IPS-20b (cell line): Measurements from ENCODE around the gene ZDHHC11B.

Experiments
- H3K27ac ChIP-seq: one replicate; pipeline ENCODE4 v1.5.1; 2013; ENCODE audit warnings: low read length
- H3K27me3 ChIP-seq: 2 replicates; pipeline ENCODE4 v1.6.1; 2013; ENCODE audit warnings: mild to moderate bottlenecking, low read length, inconsistent platforms; ENCODE audit not compliant: insufficient read depth
- H3K36me3 ChIP-seq: 2 replicates; pipeline ENCODE4 v1.6.1; 2013; ENCODE audit warnings: low read depth, mild to moderate bottlenecking, inconsistent platforms, low read length, moderate library complexity; ENCODE audit not compliant: insufficient read depth
- H3K4me1 ChIP-seq: 2 replicates; pipeline ENCODE4 v1.6.1; 2013; ENCODE audit warnings: mild to moderate bottlenecking, control low read depth, inconsistent platforms, low read length, moderate library complexity; ENCODE audit not compliant: insufficient read depth
- H3K4me3 ChIP-seq: 2 replicates; pipeline ENCODE4 v1.5.1; 2013; ENCODE audit warnings: mild to moderate bottlenecking, low read length, inconsistent platforms
- H3K9ac ChIP-seq: 2 replicates; pipeline ENCODE4 v1.6.1; 2013; ENCODE audit warnings: low read depth, mild to moderate bottlenecking, inconsistent platforms, low read length, moderate library complexity
- H3K9me3 ChIP-seq: 2 replicates; pipeline ENCODE4 v1.6.1; 2013; ENCODE audit warnings: mild to moderate bottlenecking, low read depth, low read length, inconsistent platforms; ENCODE audit not compliant: insufficient read depth

The ZDHHC11B gene

DNA sequence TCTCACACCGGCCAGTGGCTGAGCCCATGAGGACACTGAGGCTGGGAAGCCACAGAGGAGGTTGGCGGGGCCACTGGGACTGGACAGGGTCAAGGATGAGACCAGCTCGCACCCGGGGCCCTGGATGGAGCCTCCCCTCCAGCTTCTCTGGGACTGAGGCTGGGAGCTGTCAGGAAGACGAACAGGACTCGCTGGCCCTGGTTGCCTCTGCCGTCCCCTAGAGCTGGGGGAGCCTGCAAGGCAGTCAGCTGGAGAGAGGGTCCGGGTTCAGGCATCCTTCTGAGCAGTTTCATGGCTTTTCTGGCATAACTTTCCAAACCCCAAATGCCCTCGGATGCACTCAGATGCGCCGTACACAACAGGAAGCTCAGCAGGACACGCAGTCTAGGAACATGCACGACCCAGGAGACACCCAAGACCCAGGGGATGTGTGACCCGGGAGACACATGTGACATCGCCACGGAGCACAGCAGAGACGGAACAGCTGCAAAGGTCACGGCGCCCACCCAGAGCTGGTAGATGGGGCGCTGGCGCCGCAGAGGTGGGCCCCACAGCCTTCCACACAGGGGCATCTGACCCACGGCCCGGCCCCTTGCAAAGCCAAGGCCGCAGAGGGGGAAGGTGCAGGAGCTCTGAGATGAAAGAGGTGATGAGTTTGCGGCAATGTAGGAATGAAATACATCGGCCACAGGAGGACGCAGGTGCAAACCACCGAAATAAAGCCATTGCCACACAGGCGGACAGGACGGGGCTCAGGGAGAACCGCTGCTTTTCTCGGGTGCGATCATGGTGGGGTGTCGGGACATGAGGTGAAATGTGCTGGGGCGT is 108.4 kb downstream of the ZDHHC11B start:
- H3K9me3 ChIP-seq: no peaks in the 10 kb centered on the region
- H3K27me3 ChIP-seq: peaks cover 50% of the 10 kb centered on the region
- H3K9ac ChIP-seq: no peak overlapping the region
- H3K27ac ChIP-seq: no peak overlapping the region
- H3K36me3 ChIP-seq: no peaks in the 10 kb centered on the region
- H3K4me1 ChIP-seq: no peaks in the 10 kb centered on the region; the same call in 1 of the 2 replicates
- H3K4me3 ChIP-seq: no peak overlapping the region

DNA sequence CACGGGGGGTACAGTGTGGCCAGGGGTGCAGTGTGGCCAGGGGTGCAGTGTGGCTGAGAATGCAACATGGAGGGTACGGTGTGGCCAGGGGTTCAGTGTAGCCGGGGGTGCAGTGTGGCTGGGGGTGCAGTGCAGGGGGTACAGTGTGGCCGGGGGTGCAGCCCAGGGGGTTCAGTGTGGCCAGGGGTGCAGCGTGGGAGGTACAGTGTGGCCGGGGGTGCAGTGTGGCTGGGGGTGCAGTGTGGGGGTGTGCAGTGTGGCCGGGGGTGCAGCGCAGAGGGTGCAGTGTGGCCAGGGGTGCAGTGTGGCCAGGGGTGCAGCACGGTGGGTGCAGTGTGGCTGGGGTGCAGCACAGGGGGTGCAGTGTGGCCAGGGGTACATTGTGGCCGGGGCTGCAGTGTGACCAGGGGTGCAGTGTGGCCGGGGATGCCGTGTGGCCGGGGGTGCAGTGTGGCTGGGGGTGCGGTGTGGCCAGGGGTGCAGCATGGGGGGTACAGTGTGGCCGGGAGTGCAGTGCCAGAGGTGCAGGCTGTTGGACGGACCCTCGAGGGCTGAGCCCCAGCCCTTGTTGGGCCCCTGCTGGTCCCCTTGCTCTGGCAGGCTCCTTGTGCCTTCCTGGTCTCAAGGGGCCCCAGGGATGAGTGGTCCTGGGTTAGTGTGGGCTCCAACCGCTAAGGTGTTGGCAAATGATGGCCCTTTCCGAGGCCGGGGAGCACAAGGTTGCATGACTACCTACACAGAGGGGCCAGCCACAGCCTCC is 109.2 kb downstream of the ZDHHC11B start:
- no peak overlapping the region for H3K4me3 ChIP-seq
- no peaks in the 10 kb centered on the region for H3K36me3 ChIP-seq
- H3K27me3 ChIP-seq: peaks cover 50% of the 10 kb centered on the region
- H3K9ac ChIP-seq: no peak overlapping the region
- no peak overlapping the region for H3K27ac ChIP-seq
- H3K9me3 ChIP-seq: no peaks in the 10 kb centered on the region
- H3K4me1 ChIP-seq: no peaks in the 10 kb centered on the region; the same call in 1 of the 2 replicates

DNA sequence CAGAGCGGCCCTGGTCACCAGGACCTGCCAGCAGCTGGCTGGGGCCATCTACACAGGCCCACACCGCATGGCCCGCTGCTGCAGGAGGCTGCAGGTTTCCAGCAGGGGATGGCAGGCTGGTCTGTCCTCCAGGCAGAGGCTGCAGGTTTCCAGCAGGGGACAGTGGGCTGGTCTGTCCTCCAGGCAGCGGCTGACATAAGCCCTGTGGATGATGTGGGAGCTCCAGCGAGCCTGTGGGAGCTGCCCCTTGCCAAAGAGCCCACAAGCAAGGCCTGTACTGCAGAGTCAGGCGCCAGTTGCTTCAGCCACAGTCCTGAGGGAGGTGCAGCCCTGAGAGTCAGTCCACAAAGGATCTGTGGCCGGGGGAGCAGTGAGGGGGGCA is 109.9 kb downstream of the ZDHHC11B start:
- H3K27ac ChIP-seq: no peak overlapping the region
- no peaks in the 10 kb centered on the region; the same call in 1 of the 2 replicates for H3K4me1 ChIP-seq
- H3K27me3 ChIP-seq: peaks cover 50% of the 10 kb centered on the region
- H3K9ac ChIP-seq: no peak overlapping the region
- H3K9me3 ChIP-seq: no peaks in the 10 kb centered on the region
- no peaks in the 10 kb centered on the region for H3K36me3 ChIP-seq
- no peak overlapping the region for H3K4me3 ChIP-seq

DNA sequence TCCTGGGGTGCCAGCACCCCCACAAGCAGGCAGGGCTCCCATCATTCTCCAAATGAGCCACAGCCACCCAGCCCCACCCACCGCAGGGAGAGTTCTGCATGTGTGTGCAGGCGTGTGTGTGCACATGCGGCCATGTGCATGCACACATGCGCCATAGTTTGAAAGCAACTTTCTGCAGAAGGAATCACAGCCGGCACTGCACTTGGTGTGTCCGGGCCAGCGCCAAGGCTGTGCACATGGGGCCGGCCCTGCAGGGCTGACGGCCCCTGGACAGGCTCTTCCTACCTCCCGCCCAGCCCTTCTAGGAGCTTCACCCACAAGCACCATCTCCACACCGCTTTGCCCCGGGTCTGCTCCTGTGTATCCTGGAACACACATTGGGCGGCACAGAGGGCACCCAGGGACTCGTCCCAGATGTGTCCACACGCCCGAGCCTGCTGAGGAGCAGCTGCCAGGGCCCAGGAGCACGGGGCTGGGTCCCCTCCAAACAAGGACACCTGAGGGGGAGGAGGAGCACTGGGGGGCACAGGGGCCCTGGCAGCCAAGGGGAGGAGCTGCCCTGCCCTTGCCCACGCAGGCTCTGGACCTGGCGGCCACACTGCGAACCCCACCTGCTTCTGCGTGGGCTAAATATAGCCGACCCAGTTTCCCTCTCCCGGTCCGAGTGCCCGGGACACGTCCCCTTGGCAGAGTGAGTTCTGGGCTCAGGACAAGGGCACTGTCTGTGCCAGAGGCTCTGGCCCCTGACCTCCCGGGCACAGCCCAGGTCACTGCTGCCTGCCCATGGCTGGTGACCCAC is 110.5 kb downstream of the ZDHHC11B start:
- H3K9me3 ChIP-seq: no peaks in the 10 kb centered on the region
- H3K9ac ChIP-seq: no peak overlapping the region
- peaks cover 50% of the 10 kb centered on the region for H3K27me3 ChIP-seq
- H3K36me3 ChIP-seq: no peaks in the 10 kb centered on the region
- no peak overlapping the region for H3K4me3 ChIP-seq
- H3K4me1 ChIP-seq: no peaks in the 10 kb centered on the region; the same call in 1 of the 2 replicates
- no peak overlapping the region for H3K27ac ChIP-seq

DNA sequence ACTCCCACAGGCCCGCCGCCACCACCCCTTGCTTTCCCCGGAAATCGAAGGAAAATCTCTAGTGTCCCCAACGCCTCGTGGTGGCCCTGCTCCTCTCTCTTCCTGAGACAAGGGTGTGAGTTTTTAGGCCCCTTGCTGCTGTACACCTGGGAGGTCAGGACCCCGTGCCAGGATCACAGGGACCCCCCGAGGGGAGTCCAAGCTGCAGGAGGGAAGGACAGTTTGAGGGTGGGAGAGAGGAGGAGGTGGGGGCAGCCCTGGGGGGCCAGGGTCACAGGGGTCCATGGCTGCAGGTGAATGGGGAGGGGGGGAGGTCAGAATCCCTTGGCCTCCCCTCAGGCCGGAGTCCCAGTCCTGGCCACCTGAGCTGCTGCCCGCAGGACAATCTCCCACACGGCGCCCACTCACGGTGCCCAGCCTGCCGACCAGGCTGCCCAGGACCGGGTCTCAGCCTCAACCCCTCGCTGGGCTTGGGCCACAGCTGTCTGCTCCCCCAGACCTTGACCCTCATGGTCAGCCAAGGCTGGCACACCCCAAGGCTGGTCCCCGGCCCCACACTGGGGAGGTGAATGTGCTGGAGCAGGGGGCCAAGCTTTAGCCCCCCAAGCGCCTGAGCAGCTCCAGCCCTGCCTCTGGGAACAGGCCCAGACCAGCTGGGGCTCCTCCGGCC is 111.2 kb downstream of the ZDHHC11B start:
- H3K27me3 ChIP-seq: peaks cover 50% of the 10 kb centered on the region
- H3K27ac ChIP-seq: no peak overlapping the region
- H3K4me1 ChIP-seq: no peaks in the 10 kb centered on the region; the same call in 1 of the 2 replicates
- H3K9ac ChIP-seq: peak overlapping the region; percentile 48; the same call in 1 of the 2 replicates
- H3K4me3 ChIP-seq: no peak overlapping the region
- H3K36me3 ChIP-seq: no peaks in the 10 kb centered on the region
- no peaks in the 10 kb centered on the region for H3K9me3 ChIP-seq

DNA sequence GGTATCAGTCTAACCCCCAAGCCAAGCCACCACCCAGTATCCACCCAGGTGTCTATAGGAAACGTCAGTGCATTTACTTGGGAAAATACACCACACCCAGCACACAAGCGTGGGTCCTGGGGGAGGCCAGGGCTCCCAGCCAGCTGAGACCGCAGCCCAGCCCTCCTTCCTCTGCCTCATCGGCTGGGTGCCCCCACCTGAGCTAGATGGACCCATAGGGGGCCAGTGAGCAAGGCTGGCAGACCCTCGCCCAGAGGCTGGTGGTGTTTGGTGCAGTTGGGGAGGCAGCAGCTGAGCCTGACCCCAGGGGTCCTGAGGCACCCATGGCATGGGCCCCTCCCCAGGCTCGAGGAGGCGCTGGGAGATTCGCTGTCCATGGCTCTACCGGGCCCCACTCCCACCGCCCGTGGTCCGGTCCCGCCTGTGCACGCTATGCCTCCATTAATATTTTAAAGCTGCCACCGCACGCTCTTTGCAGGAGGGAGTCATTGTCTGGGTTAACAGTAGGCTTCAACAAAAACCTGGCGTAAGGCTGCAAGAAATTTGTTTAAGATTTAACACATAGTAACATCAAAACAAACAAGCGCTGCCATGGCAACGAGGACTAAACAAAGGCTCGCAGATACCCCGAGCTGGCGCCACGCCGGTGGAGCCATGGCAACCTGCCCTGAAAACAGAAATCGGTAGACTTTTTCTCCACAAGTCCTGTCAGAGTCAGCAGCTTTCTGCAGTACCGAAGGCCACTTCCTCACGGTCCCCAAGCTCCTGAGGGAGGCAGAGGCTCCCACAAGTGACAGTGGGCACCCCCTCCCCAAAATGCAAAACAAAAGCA is 112.0 kb downstream of the ZDHHC11B start:
- Histone ChIP-seq H3K4me1 (no peaks in the 10 kb centered on the region; the same call in 1 of the 2 replicates), H3K9me3 (no peaks in the 10 kb centered on the region), H3K9ac (peak overlapping the region; percentile 48; the same call in 1 of the 2 replicates), H3K4me3 (no peak overlapping the region), H3K36me3 (peaks cover under 1% of the 10 kb centered on the region; the same call in 1 of the 2 replicates), H3K27ac (no peak overlapping the region), H3K27me3 (peaks cover 50% of the 10 kb centered on the region)

DNA sequence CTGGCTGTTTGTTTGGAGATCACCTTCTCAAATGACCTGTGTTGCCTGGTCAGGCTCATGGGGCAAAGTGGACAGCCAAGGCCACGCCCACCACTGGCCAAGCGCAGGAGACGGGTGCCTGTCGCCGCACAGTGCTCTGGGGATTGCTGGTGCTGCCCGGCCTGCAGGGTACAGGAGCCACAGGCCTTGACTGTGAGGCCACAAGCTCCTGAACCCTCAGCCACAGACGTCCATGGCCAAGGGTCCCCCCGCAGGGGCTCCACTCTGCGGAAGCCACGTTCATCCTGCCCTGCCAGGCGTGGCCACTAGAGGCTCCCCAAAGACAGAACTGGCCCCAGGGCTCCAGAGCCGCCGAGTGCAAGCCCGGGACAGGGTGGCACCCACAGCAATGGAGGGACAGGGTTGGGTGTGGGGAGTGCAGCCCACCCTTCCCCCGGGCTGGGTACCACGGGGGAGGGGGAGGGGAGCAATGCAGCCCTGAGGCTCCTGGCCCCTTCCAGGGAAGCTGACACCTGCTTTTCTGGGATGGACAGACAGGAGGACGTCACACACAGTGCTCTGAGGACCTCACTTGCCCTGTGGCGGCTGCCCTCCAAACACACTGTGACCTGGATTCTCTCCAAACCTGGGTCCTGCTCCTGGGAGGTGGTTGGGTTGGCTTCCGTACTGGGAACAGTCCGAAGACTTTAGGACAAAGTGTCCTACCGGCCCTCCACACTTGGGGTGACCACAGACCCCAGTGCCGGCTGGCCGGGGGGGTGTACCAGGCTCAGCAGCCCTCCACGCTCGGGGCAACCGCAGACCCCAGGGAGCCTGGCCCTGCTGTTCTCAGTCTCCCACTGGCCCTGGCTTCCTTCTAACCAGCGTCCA is 112.8 kb downstream of the ZDHHC11B start:
- no peaks in the 10 kb centered on the region; the same call in 1 of the 2 replicates for H3K4me1 ChIP-seq

DNA sequence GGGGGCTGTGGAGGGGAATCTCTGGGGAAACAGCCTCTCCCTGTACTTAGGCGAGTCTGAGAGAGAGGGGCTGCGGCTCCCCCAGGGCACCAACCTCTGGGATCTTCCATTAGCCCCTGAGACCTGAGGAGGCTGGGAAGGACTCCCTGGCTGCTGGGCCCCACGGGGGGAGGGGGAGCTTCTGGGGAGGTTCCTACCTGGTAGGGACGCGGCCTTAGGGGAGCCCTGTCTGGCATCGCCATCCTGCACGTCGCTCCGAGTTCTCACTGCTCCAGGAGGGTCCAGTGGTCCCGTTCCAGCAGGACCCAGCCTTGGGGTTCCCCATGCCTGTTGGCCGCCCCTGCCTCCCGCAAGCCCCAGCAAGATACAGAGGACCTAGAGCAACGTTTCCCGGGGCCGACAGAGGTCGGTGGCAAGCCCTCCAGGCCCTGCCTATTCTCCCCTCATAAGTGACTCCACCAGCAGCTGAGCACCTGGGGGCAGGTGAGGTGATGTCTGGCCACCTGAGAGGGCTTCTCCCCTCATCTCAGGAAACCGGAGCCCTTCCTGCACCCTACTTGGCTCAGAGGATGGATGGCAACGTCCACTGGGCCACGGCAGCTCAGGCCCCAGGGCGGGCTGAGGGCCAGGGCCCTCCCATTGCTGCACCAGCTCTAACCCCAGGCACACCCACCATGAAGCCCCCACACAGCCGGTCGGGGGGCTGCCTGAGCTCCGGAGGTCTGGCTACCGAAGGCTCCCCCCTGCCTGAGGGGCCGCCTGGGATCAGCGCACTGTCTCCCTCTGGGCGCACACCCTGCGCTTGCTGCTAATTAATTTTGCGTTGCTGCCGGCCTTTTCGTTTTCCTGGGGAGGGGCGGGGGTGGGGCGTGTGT is 113.9 kb downstream of the ZDHHC11B start:
- Histone ChIP-seq H3K4me3 (no peak overlapping the region), H3K27me3 (peaks cover 31% of the 10 kb centered on the region; the same call in 1 of the 2 replicates), H3K4me1 (no peaks in the 10 kb centered on the region; the same call in 1 of the 2 replicates), H3K36me3 (peaks cover 13% of the 10 kb centered on the region), H3K9me3 (no peaks in the 10 kb centered on the region), H3K27ac (no peak overlapping the region), H3K9ac (no peak overlapping the region)

More for the DNA sequence above, 112.8 kb downstream of the ZDHHC11B start:
- Histone ChIP-seq H3K27me3 (peaks cover 41% of the 10 kb centered on the region), H3K36me3 (peaks cover 9% of the 10 kb centered on the region), H3K9ac (no peak overlapping the region; the same call in 1 of the 2 replicates), H3K27ac (no peak overlapping the region), H3K4me3 (no peak overlapping the region), H3K9me3 (no peaks in the 10 kb centered on the region)

DNA sequence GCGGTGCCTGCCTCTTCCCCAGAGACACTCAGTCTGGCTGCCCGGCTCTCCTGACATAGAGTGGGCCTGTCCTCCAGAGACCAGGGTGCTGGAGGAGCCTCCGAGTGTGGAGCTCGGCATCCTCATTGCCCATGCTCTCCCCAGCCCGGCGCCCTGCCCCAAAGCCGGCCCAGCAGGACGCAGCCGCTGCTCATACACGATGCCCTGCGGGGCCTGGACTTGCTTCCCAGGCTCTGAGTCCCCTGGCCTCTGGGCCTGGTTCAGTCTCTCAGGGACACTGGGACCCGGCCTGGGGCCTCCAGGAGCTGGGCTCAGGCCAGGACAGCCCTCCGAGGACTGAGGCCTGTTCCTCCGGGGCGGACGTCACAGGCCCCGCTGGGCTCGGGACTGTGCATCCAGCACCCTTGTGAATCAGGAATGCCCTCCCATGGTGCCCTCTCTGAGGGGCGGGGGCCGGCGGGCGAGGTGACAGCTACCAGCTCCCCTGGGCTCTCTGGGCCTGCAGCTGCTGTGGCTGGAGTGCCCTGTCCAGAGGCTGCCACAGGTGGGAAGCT is 114.6 kb downstream of the ZDHHC11B start:
- H3K27ac ChIP-seq: no peak overlapping the region
- no peaks in the 10 kb centered on the region for H3K9me3 ChIP-seq
- H3K4me1 ChIP-seq: no peaks in the 10 kb centered on the region; the same call in 1 of the 2 replicates
- no peak overlapping the region for H3K9ac ChIP-seq
- H3K27me3 ChIP-seq: peaks cover 27% of the 10 kb centered on the region; the same call in 1 of the 2 replicates
- peaks cover 13% of the 10 kb centered on the region for H3K36me3 ChIP-seq
- no peak overlapping the region for H3K4me3 ChIP-seq
